Astrocyte (in vitro differentiated cells and primary cell): ENCODE data around the gene RUFY3.

Experiments
- EZH2 ChIP-seq: IDR thresholded peaks from 2 replicates; pipeline ENCODE4 v1.6.1; 2012; ENCODE audit warnings: mild to moderate bottlenecking, low read length, inconsistent platforms; ENCODE audit not compliant: insufficient read depth
- TF ChIP-seq, protein P1 (sequence below): IDR thresholded peaks from 2 replicates; pipeline ENCODE4 v1.5.1; 2011; ENCODE audit warnings: low read depth, mild to moderate bottlenecking, inconsistent platforms, low read length, moderate library complexity; ENCODE audit not compliant: insufficient read depth

- TF ChIP-seq, protein P1, sequence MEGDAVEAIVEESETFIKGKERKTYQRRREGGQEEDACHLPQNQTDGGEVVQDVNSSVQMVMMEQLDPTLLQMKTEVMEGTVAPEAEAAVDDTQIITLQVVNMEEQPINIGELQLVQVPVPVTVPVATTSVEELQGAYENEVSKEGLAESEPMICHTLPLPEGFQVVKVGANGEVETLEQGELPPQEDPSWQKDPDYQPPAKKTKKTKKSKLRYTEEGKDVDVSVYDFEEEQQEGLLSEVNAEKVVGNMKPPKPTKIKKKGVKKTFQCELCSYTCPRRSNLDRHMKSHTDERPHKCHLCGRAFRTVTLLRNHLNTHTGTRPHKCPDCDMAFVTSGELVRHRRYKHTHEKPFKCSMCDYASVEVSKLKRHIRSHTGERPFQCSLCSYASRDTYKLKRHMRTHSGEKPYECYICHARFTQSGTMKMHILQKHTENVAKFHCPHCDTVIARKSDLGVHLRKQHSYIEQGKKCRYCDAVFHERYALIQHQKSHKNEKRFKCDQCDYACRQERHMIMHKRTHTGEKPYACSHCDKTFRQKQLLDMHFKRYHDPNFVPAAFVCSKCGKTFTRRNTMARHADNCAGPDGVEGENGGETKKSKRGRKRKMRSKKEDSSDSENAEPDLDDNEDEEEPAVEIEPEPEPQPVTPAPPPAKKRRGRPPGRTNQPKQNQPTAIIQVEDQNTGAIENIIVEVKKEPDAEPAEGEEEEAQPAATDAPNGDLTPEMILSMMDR, result no peak
- TF ChIP-seq EZH2, result no peak
Observed at GRCh38 chr4:70842761-70843435, 121.1 kb downstream of the RUFY3 start.
